SU-DHL-6 (cell line): ENCODE measurements around the gene JAK1.

Experiments
- H2AFZ ChIP-seq: fragments of 200-600 bp; sonication (generic); 2 replicates; pipeline ENCODE4 v1.6.1; 2014; ENCODE audit warnings: low read depth, mild to moderate bottlenecking, moderate library complexity, mixed read lengths, antibody characterized with exemption, low read length; ENCODE audit not compliant: severe bottlenecking
- H3F3A ChIP-seq: fragments of 200-600 bp; shearing (Covaris generic); 2 replicates; pipeline ENCODE4 v1.6.0; 2016; ENCODE audit warnings: antibody characterized with exemption, mild to moderate bottlenecking; ENCODE audit not compliant: insufficient read depth
- H3K27ac ChIP-seq: fragments of 200-600 bp; sonication (generic); 2 replicates; pipeline ENCODE4 v1.5.1; 2016; ENCODE audit warnings: low read depth, mild to moderate bottlenecking, low read length, moderate library complexity, mixed read lengths
- H3K27me3 ChIP-seq: fragments of 200-600 bp; sonication (generic), shearing (Covaris generic); 2 replicates; pipeline ENCODE4 v1.6.0; 2014; ENCODE audit warnings: mild to moderate bottlenecking, low read length
- H3K36me3 ChIP-seq: fragments of 200-600 bp; sonication (generic); 2 replicates; pipeline ENCODE4 v1.6.1; 2014; ENCODE audit warnings: mild to moderate bottlenecking, low read length, mixed read lengths
- H3K4me2 ChIP-seq: fragments of 300-600, 200-600 bp; shearing (Covaris generic), sonication (generic); 2 replicates; pipeline ENCODE4 v1.6.0; 2014; ENCODE audit warnings: low read length, low read depth, mild to moderate bottlenecking; ENCODE audit not compliant: poor library complexity, severe bottlenecking
- H3K4me3 ChIP-seq: fragments of 200-600 bp; sonication (generic); 2 replicates; pipeline ENCODE4 v1.5.1; 2014; ENCODE audit warnings: antibody characterized with exemption, low read length, mild to moderate bottlenecking, mixed read lengths; ENCODE audit not compliant: insufficient read depth, poor library complexity, severe bottlenecking
- H3K79me2 ChIP-seq: fragments of 200-600 bp; sonication (generic); 2 replicates; pipeline ENCODE4 v1.6.1; 2014; ENCODE audit warnings: mild to moderate bottlenecking, low read length, moderate library complexity; ENCODE audit not compliant: insufficient read depth
- H3K9ac ChIP-seq: fragments of 200-600 bp; sonication (generic); 2 replicates; pipeline ENCODE4 v1.7.0; 2014; ENCODE audit warnings: mild to moderate bottlenecking, low read length
- H3K9me2 ChIP-seq: fragments of 200-600 bp; sonication (generic); replicated peaks from 2 replicates; pipeline ENCODE4 v1.6.1; 2014; ENCODE audit warnings: low read length; ENCODE audit not compliant: insufficient read depth
- H3K9me3 ChIP-seq: fragments of 200-600 bp; sonication (generic); 2 replicates; pipeline ENCODE4 v1.6.1; 2014; ENCODE audit warnings: low read length, mixed read lengths; ENCODE audit not compliant: insufficient read depth
- H4K20me1 ChIP-seq: fragments of 200-600 bp; sonication (generic); 2 replicates; pipeline ENCODE4 v1.6.1; 2014; ENCODE audit warnings: low read depth, mild to moderate bottlenecking, antibody characterized with exemption, low read length, moderate library complexity, mixed read lengths
- EZH2phosphoT487 ChIP-seq: fragments of 200-600 bp; sonication (generic), shearing (Covaris generic); conservative IDR thresholded peaks from 2 replicates; pipeline ENCODE4 v1.6.1; 2018; ENCODE audit warnings: mild to moderate bottlenecking, antibody characterized with exemption, low read length, moderate library complexity, mixed read lengths
- TF ChIP-seq, protein P1 (sequence below): fragments of 200-600 bp; sonication (generic); IDR thresholded peaks from one replicate; pipeline ENCODE4 v1.5.1; 2017; ENCODE audit warnings: antibody characterized with exemption, mild to moderate bottlenecking, low read length, moderate library complexity; ENCODE audit not compliant: insufficient read depth, poor library complexity, severe bottlenecking

The JAK1 gene

DNA sequence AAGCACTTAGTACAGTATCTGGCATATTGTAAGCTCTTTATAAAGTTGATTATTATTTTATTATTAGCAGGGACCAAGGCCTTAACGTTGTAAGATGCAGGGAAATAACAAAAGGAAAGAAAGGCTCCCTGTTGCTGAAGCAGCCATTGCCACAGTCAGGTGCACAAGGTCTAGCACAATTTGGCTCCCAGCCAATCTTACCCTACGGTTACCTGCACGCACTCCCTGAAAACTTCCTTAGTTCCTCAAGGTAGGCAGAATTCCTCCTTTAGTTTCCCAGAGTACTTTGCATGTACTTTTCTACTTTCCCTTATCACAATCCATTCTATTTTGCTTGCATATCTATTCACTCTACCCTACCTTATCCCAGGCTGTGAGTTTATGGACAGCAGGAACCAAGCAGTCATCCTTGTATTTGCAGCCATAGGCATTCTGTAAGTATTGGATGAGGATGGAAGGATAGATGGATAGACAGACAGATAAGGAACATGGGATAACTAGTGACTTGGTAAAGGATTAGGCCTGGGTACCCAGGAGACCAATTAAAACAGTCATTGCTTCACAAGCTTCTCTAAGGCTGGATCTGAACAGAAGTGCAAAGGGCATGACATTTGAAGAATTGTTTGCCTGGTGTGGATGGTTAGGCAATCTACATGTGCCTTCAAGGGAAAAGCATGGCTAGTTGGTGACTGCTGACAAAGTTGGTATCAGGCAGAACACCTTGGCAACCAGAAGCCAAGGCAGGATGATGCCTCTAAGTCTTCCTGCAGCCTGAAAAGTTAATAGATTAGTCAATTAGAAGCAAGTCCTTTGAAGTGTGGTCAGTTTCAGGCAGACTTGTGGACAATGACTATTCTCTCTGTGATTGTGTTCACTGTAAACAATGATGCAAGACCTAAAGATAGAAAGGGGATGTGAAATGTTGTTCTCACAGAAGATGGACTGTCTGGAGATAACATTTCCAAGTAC lies 20.8 kb upstream of the JAK1 start:
- no peaks in the 10 kb centered on the region for H4K20me1 ChIP-seq
- no peak overlapping the region for H3K4me3 ChIP-seq
- H3K27me3 ChIP-seq: no peaks in the 10 kb centered on the region
- no peaks in the 10 kb centered on the region for H3K9me3 ChIP-seq
- H3K36me3 ChIP-seq: no peaks in the 10 kb centered on the region
- H2AFZ ChIP-seq: no peak overlapping the region
- no peaks in the 10 kb centered on the region for H3K9me2 ChIP-seq
- H3K27ac ChIP-seq: no peak overlapping the region
- H3F3A ChIP-seq: no peaks in the 10 kb centered on the region
- TF ChIP-seq, protein P1, sequence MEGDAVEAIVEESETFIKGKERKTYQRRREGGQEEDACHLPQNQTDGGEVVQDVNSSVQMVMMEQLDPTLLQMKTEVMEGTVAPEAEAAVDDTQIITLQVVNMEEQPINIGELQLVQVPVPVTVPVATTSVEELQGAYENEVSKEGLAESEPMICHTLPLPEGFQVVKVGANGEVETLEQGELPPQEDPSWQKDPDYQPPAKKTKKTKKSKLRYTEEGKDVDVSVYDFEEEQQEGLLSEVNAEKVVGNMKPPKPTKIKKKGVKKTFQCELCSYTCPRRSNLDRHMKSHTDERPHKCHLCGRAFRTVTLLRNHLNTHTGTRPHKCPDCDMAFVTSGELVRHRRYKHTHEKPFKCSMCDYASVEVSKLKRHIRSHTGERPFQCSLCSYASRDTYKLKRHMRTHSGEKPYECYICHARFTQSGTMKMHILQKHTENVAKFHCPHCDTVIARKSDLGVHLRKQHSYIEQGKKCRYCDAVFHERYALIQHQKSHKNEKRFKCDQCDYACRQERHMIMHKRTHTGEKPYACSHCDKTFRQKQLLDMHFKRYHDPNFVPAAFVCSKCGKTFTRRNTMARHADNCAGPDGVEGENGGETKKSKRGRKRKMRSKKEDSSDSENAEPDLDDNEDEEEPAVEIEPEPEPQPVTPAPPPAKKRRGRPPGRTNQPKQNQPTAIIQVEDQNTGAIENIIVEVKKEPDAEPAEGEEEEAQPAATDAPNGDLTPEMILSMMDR: no peak
- no peak for TF ChIP-seq EZH2phosphoT487
- no peak overlapping the region for H3K4me2 ChIP-seq
- H3K9ac ChIP-seq: no peak overlapping the region
- H3K79me2 ChIP-seq: no peaks in the 10 kb centered on the region

DNA sequence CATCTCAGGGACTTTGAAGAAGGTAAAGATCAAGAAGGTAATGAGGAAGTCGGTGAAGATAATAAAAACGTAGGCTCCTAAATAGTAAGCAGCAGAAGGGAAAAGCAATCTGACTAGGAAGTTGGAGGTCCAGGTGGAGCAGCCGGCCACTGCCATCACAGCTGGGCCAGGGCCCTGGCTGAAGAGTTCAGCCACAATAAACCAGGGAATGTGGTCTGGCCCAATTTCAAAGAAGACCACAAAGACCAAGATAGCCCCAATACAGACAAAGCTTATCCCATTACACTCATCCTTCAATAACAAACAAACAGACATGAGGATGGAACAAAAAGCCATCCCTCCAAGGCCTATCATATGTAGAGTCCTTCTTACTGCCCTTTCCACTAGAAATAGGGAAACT lies 18.4 kb upstream of the JAK1 start:
- no peak overlapping the region for H2AFZ ChIP-seq
- no peak overlapping the region for H3K4me3 ChIP-seq
- no peaks in the 10 kb centered on the region for H3K9me3 ChIP-seq
- H3K9ac ChIP-seq: no peak overlapping the region
- H3K4me2 ChIP-seq: no peak overlapping the region
- TF ChIP-seq, protein P1: no peak
- no peak for TF ChIP-seq EZH2phosphoT487
- no peaks in the 10 kb centered on the region for H4K20me1 ChIP-seq
- no peaks in the 10 kb centered on the region for H3F3A ChIP-seq
- H3K27me3 ChIP-seq: no peaks in the 10 kb centered on the region
- H3K36me3 ChIP-seq: no peaks in the 10 kb centered on the region
- no peak overlapping the region for H3K27ac ChIP-seq
- no peaks in the 10 kb centered on the region for H3K9me2 ChIP-seq
- no peaks in the 10 kb centered on the region for H3K79me2 ChIP-seq

DNA sequence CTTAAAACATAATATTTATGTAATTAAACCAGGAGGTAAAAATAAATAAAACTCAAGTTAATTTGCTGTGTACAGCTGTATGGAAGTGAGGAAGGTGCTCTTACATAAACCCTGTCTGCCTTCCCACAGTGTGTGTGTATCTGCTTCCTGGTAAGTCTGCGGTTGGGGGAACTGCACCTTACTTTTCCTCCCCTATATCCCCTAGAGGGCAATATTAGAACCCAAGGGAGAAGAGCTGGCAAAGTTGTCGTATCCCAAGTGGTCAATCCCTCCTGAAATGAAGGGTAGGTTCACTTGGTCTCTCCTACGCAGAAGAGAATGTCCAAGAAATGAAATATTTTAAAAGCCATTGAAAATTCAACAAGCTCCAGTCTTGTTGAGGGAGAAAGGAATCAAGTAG lies 17.8 kb upstream of the JAK1 start:
- no peaks in the 10 kb centered on the region for H3K36me3 ChIP-seq

More for the DNA sequence above, 17.8 kb upstream of the JAK1 start:
- no peaks in the 10 kb centered on the region for H3K27me3 ChIP-seq
- TF ChIP-seq, protein P1: no peak
- TF ChIP-seq EZH2phosphoT487: no peak
- no peak overlapping the region for H3K27ac ChIP-seq
- H2AFZ ChIP-seq: no peak overlapping the region
- H3K9me2 ChIP-seq: no peaks in the 10 kb centered on the region
- H3K79me2 ChIP-seq: no peaks in the 10 kb centered on the region
- no peaks in the 10 kb centered on the region for H4K20me1 ChIP-seq
- H3K9me3 ChIP-seq: no peaks in the 10 kb centered on the region
- H3K4me3 ChIP-seq: no peak overlapping the region
- no peak overlapping the region for H3K9ac ChIP-seq
- no peak overlapping the region for H3K4me2 ChIP-seq
- H3F3A ChIP-seq: no peaks in the 10 kb centered on the region
